T-helper 1 cell (primary cell): Measurements from ENCODE around the gene CORO7.
"Not testable (repeated sequence)": the region's sequence is repeated elsewhere in the genome, so short reads cannot be mapped to it uniquely, and the experiment has no call there.

ENCODE experiments used
- DNase-seq, 5 donors: peaks; one replicate each; pipeline ENCODE4 v3.0.0-alpha.2; 2012 to 2020

CORO7 gene

GRCh38 chr16:4336701-4337539 is 79.5 kb downstream of the CORO7 start:
- no peak for DNase-seq

- DNase-seq, result no peak
Observed at GRCh38 chr16:4334724-4335495, 81.5 kb downstream of the CORO7 start.

GRCh38 chr16:4333714-4334113 is 82.7 kb downstream of the CORO7 start:
- not testable (repeated sequence) for DNase-seq

GRCh38 chr16:4333308-4333638 is 83.1 kb downstream of the CORO7 start:
- no peak for DNase-seq

- DNase-seq, result no peak
Observed at GRCh38 chr16:4332623-4333307, 83.6 kb downstream of the CORO7 start.

- no peak for DNase-seq
Observed at GRCh38 chr16:4332083-4332482, 84.3 kb downstream of the CORO7 start.

GRCh38 chr16:4330277-4330874 is 86.0 kb downstream of the CORO7 start:
- peak; percentile 39 to 66 (median 61) for DNase-seq

GRCh38 chr16:4328782-4329775 is 87.3 kb downstream of the CORO7 start:
- DNase-seq, result no peak

GRCh38 chr16:4328046-4328781 is 88.2 kb downstream of the CORO7 start:
- DNase-seq, result peak in 2 of 5 donors; percentile 40 to 52

GRCh38 chr16:4327386-4328045 is 88.9 kb downstream of the CORO7 start:
- DNase-seq, result no peak

GRCh38 chr16:4325253-4325758 is 91.1 kb downstream of the CORO7 start:
- DNase-seq, result no peak

GRCh38 chr16:4324492-4325252 is 91.7 kb downstream of the CORO7 start:
- no peak for DNase-seq

- DNase-seq, result no peak
Observed at GRCh38 chr16:4323845-4324488, 92.4 kb downstream of the CORO7 start.

- DNase-seq, result no peak
Observed at GRCh38 chr16:4323071-4323844, 93.1 kb downstream of the CORO7 start.

GRCh38 chr16:4322121-4323052 is 94.0 kb downstream of the CORO7 start:
- no peak for DNase-seq

- no peak for DNase-seq
Observed at GRCh38 chr16:4321286-4322120, 94.9 kb downstream of the CORO7 start.
